SK-N-SH (cell line): ENCODE results near the gene MOCS3. TPM values are rescaled to one million over a fixed set of nuclear protein-coding genes. Genes with fewer than 3 reads are reported as not detected.

Experiments used
- CTCF ChIA-PET: fragments of 300-600, 350-600 bp; formaldehyde crosslinking; extraction: SDS; loops from one replicate; lab custom pipeline; 2021; lab: Yijun Ruan, JAX
- POLR2A ChIA-PET: fragments of 350-600 bp; sonication (Branson Sonifier 250); formaldehyde crosslinking; extraction: SDS; loops from one replicate; lab custom pipeline; 2020; ENCODE audit warnings: antibody characterized with exemption, inconsistent platforms; lab: Yijun Ruan, JAX
- DNase-seq: peaks from one replicate; pipeline ENCODE4 v3.0.0; 2012
- H2AFZ ChIP-seq: fragments of 200-600 bp; sonication (generic); 2 replicates; pipeline ENCODE4 v1.8.1; 2016; ENCODE audit warnings: antibody characterized with exemption, mild to moderate bottlenecking, low read depth
- H3F3A ChIP-seq: fragments of 200-600 bp; sonication (generic); replicated peaks from 2 replicates; pipeline ENCODE3; 2016; ENCODE audit warnings: antibody characterized with exemption, mild to moderate bottlenecking; ENCODE audit not compliant: insufficient read depth
- H3K27ac ChIP-seq, 2 experiments: fragments of 200-500 bp in 1 of 2; fragments of 200-600 bp in 1 of 2; sonication (Bioruptor generic) in 1 of 2; sonication (generic), shearing (Covaris generic) in 1 of 2; 2 replicates each; pipeline versions ENCODE4 v1.5.1 to v1.6.1; 2014 to 2016; ENCODE audit warnings: low read depth in 2 of 2, inconsistent platforms in 1 of 2, low read length in 1 of 2, mild to moderate bottlenecking in 1 of 2, mixed read lengths in 1 of 2
- H3K27me3 ChIP-seq: fragments of 200-600 bp; sonication (generic), shearing (Covaris generic); 2 replicates; pipeline ENCODE4 v1.6.1; 2016; ENCODE audit warnings: mixed run types; ENCODE audit not compliant: insufficient read depth
- H3K36me3 ChIP-seq, 2 experiments: fragments of 200-500 bp in 1 of 2; fragments of 200-600 bp in 1 of 2; sonication (Bioruptor generic) in 1 of 2; sonication (generic) in 1 of 2; replicated peaks in 1 of 2; 2 replicates each; pipeline versions ENCODE3 to v1.5.1; 2014 to 2016; ENCODE audit warnings: low read length in 1 of 2, mild to moderate bottlenecking in 1 of 2; ENCODE audit not compliant: insufficient read depth in 2 of 2, control insufficient read depth in 1 of 2
- H3K4me1 ChIP-seq, 2 experiments: fragments of 200-500 bp in 1 of 2; fragments of 200-600 bp in 1 of 2; sonication (Bioruptor generic) in 1 of 2; sonication (generic), shearing (Covaris generic) in 1 of 2; 2 replicates each; pipeline versions ENCODE4 v1.5.1 to v1.6.1; 2014 to 2016; ENCODE audit warnings: low read depth in 1 of 2, low read length in 1 of 2, mixed run types in 1 of 2; ENCODE audit not compliant: insufficient read depth in 2 of 2, control insufficient read depth in 1 of 2
- H3K4me2 ChIP-seq: fragments of 200-600 bp; sonication (generic), shearing (Covaris generic); 2 replicates; pipeline ENCODE4 v1.6.1; 2017; ENCODE audit warnings: mixed run types
- H3K4me3 ChIP-seq, 2 experiments: fragments of 200-500 bp in 1 of 2; fragments of 200-600 bp in 1 of 2; sonication (Bioruptor generic) in 1 of 2; sonication (generic), shearing (Covaris generic) in 1 of 2; 2 replicates each; pipeline versions ENCODE4 v1.5.1 to v1.8.1; 2014 to 2016; ENCODE audit warnings: low read depth in 2 of 2, inconsistent platforms in 1 of 2, low read length in 1 of 2, mild to moderate bottlenecking in 1 of 2, mixed read lengths in 1 of 2, moderate library complexity in 1 of 2
- H3K79me2 ChIP-seq: fragments of 200-600 bp; sonication (generic); 2 replicates; pipeline ENCODE4 v1.8.1; 2017; ENCODE audit warnings: mild to moderate bottlenecking; ENCODE audit not compliant: insufficient read depth
- H3K9ac ChIP-seq: fragments of 200-600 bp; sonication (generic); 2 replicates; pipeline ENCODE4 v1.6.1; 2017; ENCODE audit warnings: mixed run types
- H3K9me2 ChIP-seq: fragments of 200-600 bp; sonication (generic); 2 replicates; pipeline ENCODE4 v1.6.1; 2017; ENCODE audit warnings: mixed run types
- H3K9me3 ChIP-seq: fragments of 200-600 bp; sonication (generic); 2 replicates; pipeline ENCODE4 v1.6.1; 2017; ENCODE audit warnings: mixed run types, mild to moderate bottlenecking, moderate library complexity
- H4K20me1 ChIP-seq: fragments of 200-600 bp; sonication (generic); 2 replicates; pipeline ENCODE4 v1.6.1; 2017; ENCODE audit warnings: mild to moderate bottlenecking, mixed run types; ENCODE audit not compliant: insufficient read depth
- EP300 ChIP-seq, 2 experiments: IDR thresholded peaks; 2 replicates each; pipeline versions ENCODE4 v1.4.0 to v1.6.1; 2012; ENCODE audit warnings: borderline replicate concordance in 1 of 2, low read depth in 1 of 2, low read length in 1 of 2
- FOSL2 ChIP-seq: IDR thresholded peaks from 2 replicates; pipeline ENCODE4 v1.4.0; 2012; ENCODE audit warnings: low read depth, mild to moderate bottlenecking, moderate library complexity, borderline replicate concordance
- FOXJ3 ChIP-seq: sonication (generic); formaldehyde crosslinking; IDR thresholded peaks from 2 replicates; pipeline ENCODE4 v1.5.1; 2020; ENCODE audit warnings: mild to moderate bottlenecking, missing genetic modification reagents
- GABPA ChIP-seq: IDR thresholded peaks from 2 replicates; pipeline ENCODE4 v1.4.0; 2012; ENCODE audit warnings: low read depth, mild to moderate bottlenecking
- GATA2 ChIP-seq: sonication (generic); formaldehyde crosslinking; IDR thresholded peaks from 2 replicates; pipeline ENCODE4 v1.5.0; 2020; ENCODE audit warnings: mild to moderate bottlenecking, missing genetic modification reagents
- IRF3 ChIP-seq: fragments of 150-350 bp; IDR thresholded peaks from 2 replicates; pipeline ENCODE4 v1.6.1; 2016; ENCODE audit warnings: mild to moderate bottlenecking, low read depth, low read length
- MEF2A ChIP-seq: IDR thresholded peaks from 2 replicates; pipeline ENCODE4 v1.4.0; 2012; ENCODE audit warnings: low read depth, borderline replicate concordance
- MXI1 ChIP-seq: IDR thresholded peaks from 2 replicates; pipeline ENCODE4 v1.6.1; 2012; ENCODE audit warnings: mild to moderate bottlenecking, low read depth, low read length, improper control_type of control experiment
- PBX3 ChIP-seq: IDR thresholded peaks from 2 replicates; pipeline ENCODE4; 2012
- RFX5 ChIP-seq: IDR thresholded peaks from 2 replicates; pipeline ENCODE4 v1.6.1; 2012; ENCODE audit warnings: mild to moderate bottlenecking, improper control_type of control experiment, low read length
- RXRA ChIP-seq: IDR thresholded peaks from 2 replicates; pipeline ENCODE4 v1.4.0; 2012; ENCODE audit warnings: low read depth, mild to moderate bottlenecking, borderline replicate concordance
- TEAD4 ChIP-seq: IDR thresholded peaks from 2 replicates; pipeline ENCODE4 v1.4.0; 2012; ENCODE audit warnings: mild to moderate bottlenecking, borderline replicate concordance; ENCODE audit not compliant: insufficient read depth
- YY1 ChIP-seq: IDR thresholded peaks from 2 replicates; pipeline ENCODE4 v1.4.0; 2012; ENCODE audit warnings: low read depth, mild to moderate bottlenecking
- ZBTB33 ChIP-seq: IDR thresholded peaks from 2 replicates; pipeline ENCODE4 v1.4.0; 2012; ENCODE audit warnings: low read depth, borderline replicate concordance
- WGBS: methylation state at CpG from one replicate; pipeline ENCODE4 v1.1.6; 2017; ENCODE audit warnings: low lambda C conversion rate; 5-methylcytosine and 5-hydroxymethylcytosine counted together
- polyA plus RNA-seq, 3 experiments: library from polyadenylated mRNA; depleted of rRNA; stranded (reverse); fragments of >200 nt; gene quantifications; 2 replicates each; pipeline ENCODE4 v1.2.3, GENCODE V29; 2012
- TF ChIP-seq, protein P1 (sequence below): IDR thresholded peaks from 2 replicates; pipeline ENCODE4 v1.4.0; 2012; ENCODE audit warnings: low read depth, borderline replicate concordance

The MOCS3 gene
- polyA plus RNA-seq, 1 of the 3 experiments (the other 2 are of a cell fraction): 4.0 TPM

GRCh38 chr20:50982363-50982762 lies 23.7 kb downstream of the MOCS3 start:
- Histone ChIP-seq H3K9ac (no peak overlapping the region), H3K4me1 (peaks cover 4 to 9% of the 10 kb centered on the region in 2 experiments; a peak in 1 of 4 replicates), H3K27me3 (no peaks in the 10 kb centered on the region), H3K4me3 (no peak overlapping the region), H2AFZ (no peak overlapping the region), H4K20me1 (no peaks in the 10 kb centered on the region), H3K36me3 (no peaks in the 10 kb centered on the region), H3K4me2 (no peak overlapping the region), H3K79me2 (no peaks in the 10 kb centered on the region), H3K27ac (no peak overlapping the region), H3F3A (peaks cover 12% of the 10 kb centered on the region), H3K9me3 (no peaks in the 10 kb centered on the region), H3K9me2 (no peaks in the 10 kb centered on the region)
- 0% methylated on average over 1 of the region's 4 CpGs for WGBS
- ChIA-PET CTCF (interaction anchor here (0.6 to 15.0 kb wide), 47 partner anchors 9 to 1098 kb away, joined by 3 to 452 read pairs (median 5); partner anchors contain the start of genes BCAS4 and NFATC2), POLR2A (no interaction called here)
- TF ChIP-seq YY1 (no peak), GATA2 (no peak), ZBTB33 (no peak), RXRA (no peak), FOSL2 (no peak), GABPA (no peak), EP300 (IDR thresholded peaks at IDR 0.05; ENCODE audit: borderline replicate concordance in 1 of 2, low read depth in 1 of 2, low read length in 1 of 2) (no peak), FOXJ3 (CRISPR knock-in tag) (no peak), MEF2A (no peak), MXI1 (no peak), TEAD4 (no peak), PBX3 (no peak), IRF3 (no peak), RFX5 (no peak)
- TF ChIP-seq, protein P1, sequence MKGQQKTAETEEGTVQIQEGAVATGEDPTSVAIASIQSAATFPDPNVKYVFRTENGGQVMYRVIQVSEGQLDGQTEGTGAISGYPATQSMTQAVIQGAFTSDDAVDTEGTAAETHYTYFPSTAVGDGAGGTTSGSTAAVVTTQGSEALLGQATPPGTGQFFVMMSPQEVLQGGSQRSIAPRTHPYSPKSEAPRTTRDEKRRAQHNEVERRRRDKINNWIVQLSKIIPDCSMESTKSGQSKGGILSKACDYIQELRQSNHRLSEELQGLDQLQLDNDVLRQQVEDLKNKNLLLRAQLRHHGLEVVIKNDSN: no peak
- no peak for DNase-seq
